ENCODE measurements around the gene THSD4. TPM values are rescaled to one million over a fixed set of nuclear protein-coding genes. Genes with fewer than 3 reads are reported as not detected.

The THSD4 gene
- total RNA-seq, 1 experiment from 2014 or later, result 29.3 TPM

DNA sequence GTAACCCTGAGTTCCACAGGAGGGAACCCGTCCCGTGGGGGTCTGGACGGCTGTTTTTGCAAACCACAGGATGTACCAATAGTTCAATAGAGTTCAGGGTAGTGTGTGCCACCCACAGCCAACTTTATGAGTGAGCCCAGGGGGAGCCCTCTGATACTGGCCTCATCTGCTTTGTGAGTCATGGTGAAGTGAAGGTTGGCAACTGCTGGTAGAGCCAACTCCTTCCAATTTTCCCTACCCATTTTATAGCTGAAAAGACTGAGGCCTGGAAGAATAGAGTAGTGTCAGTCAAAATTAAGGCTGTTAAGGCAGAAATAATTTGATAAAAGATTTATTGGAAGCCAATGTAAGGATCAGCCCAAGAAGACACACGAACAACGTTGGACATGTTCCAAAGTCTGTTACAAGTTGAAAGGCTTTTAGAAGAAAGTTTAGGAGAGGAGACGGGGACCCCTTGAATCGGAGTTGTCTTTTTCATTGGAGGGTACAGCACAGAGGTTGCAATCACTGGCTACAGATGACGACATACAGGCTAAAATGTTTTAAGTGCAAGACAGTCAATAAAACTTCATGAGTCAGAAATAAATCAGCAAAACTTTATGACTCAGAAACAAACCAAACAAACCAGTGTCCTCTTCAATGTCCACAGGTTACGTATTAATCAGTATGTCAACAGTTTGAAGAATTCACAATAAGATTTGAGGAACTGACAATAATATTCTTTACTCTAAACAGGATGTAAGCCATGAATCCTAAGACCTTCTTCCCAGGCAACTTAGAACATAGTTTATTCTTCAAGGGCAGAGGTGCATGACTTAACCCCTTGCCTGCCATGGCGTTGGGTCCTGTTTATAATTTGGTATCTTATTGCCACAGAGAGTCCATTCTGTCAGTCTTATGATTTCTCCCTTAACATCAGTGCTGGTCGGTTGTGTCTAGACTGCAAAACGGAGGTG, 632.1 kb downstream of the THSD4 start:
- Histone ChIP-seq H3K9me3 (ENCODE audit: insufficient read depth, low read depth) (no peaks in the 10 kb centered on the region; the same call in 1 of the 2 replicates), H3K27me3 (ENCODE audit: insufficient read depth, low read depth) (no peaks in the 10 kb centered on the region), H4K20me1 (ENCODE audit: insufficient read depth) (no peaks in the 10 kb centered on the region), H3K4me3 (no peak overlapping the region), H2AFZ (no peak overlapping the region), H3K27ac (peak overlapping the region; percentile 93), H3K4me2 (peak overlapping the region; percentile 55), H3K9me2 (ENCODE audit: insufficient read depth) (no peaks in the 10 kb centered on the region), H3K79me2 (ENCODE audit: low read depth) (no peaks in the 10 kb centered on the region), H3K36me3 (ENCODE audit: low read depth) (no peaks in the 10 kb centered on the region; the same call in 1 of the 2 replicates), H3F3A (ENCODE audit: insufficient read depth, low read depth) (peaks cover 25% of the 10 kb centered on the region), H3K4me1 (replicated peaks; ENCODE audit: insufficient read depth) (peaks cover 30% of the 10 kb centered on the region)
- TF ChIP-seq EZH2 (IDR thresholded peaks at IDR 0.05; ENCODE audit: low read depth), result no peak
- TF ChIP-seq CTCF (conservative IDR thresholded peaks at IDR 0.05), result no peak
- peak; percentile 34 to 94 for DNase-seq
- intact Hi-C loops (cut with micrococcal nuclease; ENCODE audit: unreplicated experiment), result loop anchor here (1.0 to 5.0 kb wide), 7 partner anchors 14 to 453 kb away; no protein-coding TSS in a partner anchor
- BruUV-seq (replicated peaks), result no TSS peak
- ChIA-PET CTCF (interaction anchor here (0.6 kb wide), 1 partner anchor 306 kb away, joined by 10 read pairs; no protein-coding TSS in a partner anchor), POLR2A (ENCODE audit: unreplicated experiment) (interaction anchor here (1.0 kb wide), 1 partner anchor 45 kb away, joined by 3 read pairs; no protein-coding TSS in a partner anchor)

GRCh38 chr15:71748293-71748718, 633.0 kb downstream of the THSD4 start:
- POLR2A ChIA-PET (ENCODE audit: unreplicated experiment), result interaction anchor here (0.6 to 1.0 kb wide), 7 partner anchors 13 to 472 kb away, joined by 3 to 9 read pairs (median 4); no protein-coding TSS in a partner anchor
- no peak overlapping the region for H3K4me3 ChIP-seq
- TF ChIP-seq CTCF (conservative IDR thresholded peaks at IDR 0.05), result no peak
- TF ChIP-seq EZH2 (IDR thresholded peaks at IDR 0.05; ENCODE audit: low read depth), result no peak
- no peaks in the 10 kb centered on the region; the same call in 1 of the 2 replicates for H3K9me3 ChIP-seq (ENCODE audit: insufficient read depth, low read depth)
- peak in 1 of 2 experiments; percentile 77 for DNase-seq
- no peak overlapping the region for H2AFZ ChIP-seq
- TSS peak; percentile 21 for BruUV-seq (replicated peaks)
- H3K4me2 ChIP-seq, result peak overlapping the region; percentile 55
- no peaks in the 10 kb centered on the region for H3K79me2 ChIP-seq (ENCODE audit: low read depth)
- CTCF ChIA-PET, result interaction anchor here (0.7 kb wide), 1 partner anchor 362 kb away, joined by 3 read pairs; no protein-coding TSS in a partner anchor
- no peaks in the 10 kb centered on the region for H3K27me3 ChIP-seq (ENCODE audit: insufficient read depth, low read depth)
- H3K9me2 ChIP-seq (ENCODE audit: insufficient read depth), result no peaks in the 10 kb centered on the region
- H3K4me1 ChIP-seq (replicated peaks; ENCODE audit: insufficient read depth), result peaks cover 38% of the 10 kb centered on the region
- H3K36me3 ChIP-seq (ENCODE audit: low read depth), result no peaks in the 10 kb centered on the region; the same call in 1 of the 2 replicates
- H4K20me1 ChIP-seq (ENCODE audit: insufficient read depth), result no peaks in the 10 kb centered on the region
- intact Hi-C loops (cut with micrococcal nuclease; ENCODE audit: unreplicated experiment), result loop anchor here (1.0 to 5.0 kb wide), 2 partner anchors 227 to 301 kb away; no protein-coding TSS in a partner anchor
- peak overlapping the region; percentile 93 for H3K27ac ChIP-seq
- H3F3A ChIP-seq (ENCODE audit: insufficient read depth, low read depth), result peaks cover 28% of the 10 kb centered on the region

- peaks cover 19% of the 10 kb centered on the region; the same call in 1 of the 2 replicates for H3F3A ChIP-seq (ENCODE audit: insufficient read depth, low read depth)
- no peak overlapping the region for H3K27ac ChIP-seq
- H3K36me3 ChIP-seq (ENCODE audit: low read depth), result no peaks in the 10 kb centered on the region; the same call in 1 of the 2 replicates
- peaks cover 39% of the 10 kb centered on the region for H3K4me1 ChIP-seq (replicated peaks; ENCODE audit: insufficient read depth)
- H4K20me1 ChIP-seq (ENCODE audit: insufficient read depth), result no peaks in the 10 kb centered on the region
- no peak for TF ChIP-seq EZH2 (IDR thresholded peaks at IDR 0.05; ENCODE audit: low read depth)
- TF ChIP-seq CTCF (conservative IDR thresholded peaks at IDR 0.05), result no peak
- no peaks in the 10 kb centered on the region for H3K79me2 ChIP-seq (ENCODE audit: low read depth)
- CTCF ChIA-PET, result no interaction called here
- POLR2A ChIA-PET (ENCODE audit: unreplicated experiment), result no interaction called here
- no peaks in the 10 kb centered on the region; the same call in none of the 2 replicates for H3K9me3 ChIP-seq (ENCODE audit: insufficient read depth, low read depth)
- H3K4me2 ChIP-seq, result no peak overlapping the region
- intact Hi-C loops (cut with micrococcal nuclease; ENCODE audit: unreplicated experiment), result loop anchor here (5.0 kb wide), 1 partner anchor 302 kb away; no protein-coding TSS in a partner anchor
- H2AFZ ChIP-seq, result no peak overlapping the region
- BruUV-seq (replicated peaks), result no TSS peak
- H3K9me2 ChIP-seq (ENCODE audit: insufficient read depth), result no peaks in the 10 kb centered on the region
- H3K4me3 ChIP-seq, result no peak overlapping the region
- no peaks in the 10 kb centered on the region for H3K27me3 ChIP-seq (ENCODE audit: insufficient read depth, low read depth)
- no peak for DNase-seq
Observed at GRCh38 chr15:71749500-71749899, 634.2 kb downstream of the THSD4 start.
